GM12878 (cell line): ENCODE data around the gene TRIM68.

Experiments used
- BHLHE40 ChIP-seq, 2 experiments: fragments of 450-650 bp in 1 of 2; IDR thresholded peaks; 2 replicates each; pipeline ENCODE4 v1.6.1; 2011 to 2017; ENCODE audit warnings: low read depth in 2 of 2, borderline replicate concordance in 1 of 2, improper control_type of control experiment in 1 of 2, low read length in 1 of 2, mild to moderate bottlenecking in 1 of 2
- CTCF ChIP-seq, 3 experiments: IDR thresholded peaks in 2 of 3; conservative IDR thresholded peaks in 1 of 3; 2 replicates each; pipeline ENCODE4 v1.5.1; 2011; ENCODE audit warnings: low read depth in 3 of 3, low read length in 3 of 3, mild to moderate bottlenecking in 3 of 3, control low read depth in 2 of 3, moderate library complexity in 2 of 3, inconsistent platforms in 1 of 3, mixed read lengths in 1 of 3; ENCODE audit not compliant: control insufficient read depth in 2 of 3, insufficient read depth in 1 of 3; ENCODE audit errors: extremely low read depth in 1 of 3
- POLR2AphosphoS5 ChIP-seq: IDR thresholded peaks from 2 replicates; pipeline ENCODE4 v1.6.1; 2011; ENCODE audit warnings: mild to moderate bottlenecking, low read length, inconsistent platforms
- TAF1 ChIP-seq: IDR thresholded peaks from 2 replicates; pipeline ENCODE4 v1.6.1; 2011; ENCODE audit warnings: mild to moderate bottlenecking, low read depth, low read length, borderline replicate concordance

- TF ChIP-seq TAF1 (no peak), BHLHE40 (IDR thresholded peaks at IDR 0.05; ENCODE audit: borderline replicate concordance in 1 of 2, low read depth in 2 of 2, low read length in 1 of 2) (no peak), POLR2AphosphoS5 (no peak), CTCF (IDR thresholded peaks at IDR 0.05 in 2 of 3, conservative IDR thresholded peaks at IDR 0.05 in 1 of 3; ENCODE audit: control insufficient read depth in 2 of 3, extremely low read depth in 1 of 3, insufficient read depth in 1 of 3, low read depth in 3 of 3, low read length in 3 of 3) (peak; percentile 90 to 94 (median 91))
Observed at GRCh38 chr11:4636962-4637661, 29.1 kb upstream of the TRIM68 start, which contains the start of gene OR51D1.
